ENCODE measurements around the gene BCOR. TPM values are rescaled to one million over a fixed set of nuclear protein-coding genes. Genes with fewer than 3 reads are reported as not detected.

Gene BCOR
- total and polyA plus RNA-seq, 4 donors = 5.6 to 23.0 (median 11.0) TPM

- WGBS = 32% methylated on average over 16 of the region's 16 CpGs
- Histone ChIP-seq H3K27ac (ENCODE audit: low read depth in 1 of 2, low read length in 2 of 2) (peak overlapping the region in 1 of 2 donors; percentile 78), H3K9me3 (ENCODE audit: control insufficient read depth in 4 of 4, low read length in 3 of 4) (no peaks in the 10 kb centered on the region), H3K27me3 (ENCODE audit: control insufficient read depth in 4 of 4, insufficient read depth in 4 of 4, low read length in 3 of 4) (no peaks in the 10 kb centered on the region), H3K36me3 (ENCODE audit: control insufficient read depth in 4 of 4, insufficient read depth in 3 of 4, low read depth in 1 of 4, low read length in 3 of 4) (peaks cover 0 to 2% (median under 1%) of the 10 kb centered on the region in 4 donors), H3K4me1 (ENCODE audit: control insufficient read depth in 4 of 4, insufficient read depth in 4 of 4, low read length in 3 of 4) (peaks cover 25 to 56% (median 38%) of the 10 kb centered on the region in 4 donors), H3K9ac (ENCODE audit: low read depth in 1 of 2, low read length in 2 of 2) (no peak overlapping the region), H3K4me3 (ENCODE audit: low read depth in 1 of 3, low read length in 3 of 3) (no peak overlapping the region)
- no peak for DNase-seq (ENCODE audit: low spot score)
- TF ChIP-seq HNF4G (IDR thresholded peaks at IDR 0.05) (peak; percentile 36), HNF4A (conservative IDR thresholded peaks at IDR 0.05) (peak; percentile 41 to 47), ATF3 (IDR thresholded peaks at IDR 0.05) (no peak), TAF1 (conservative IDR thresholded peaks at IDR 0.05) (no peak), NR2F2 (IDR thresholded peaks at IDR 0.05) (no peak), JUND (IDR thresholded peaks at IDR 0.05) (no peak), REST (IDR thresholded peaks at IDR 0.05) (no peak), RXRA (IDR thresholded peaks at IDR 0.05) (peak in 1 of 2 donors; percentile 64)
Observed at GRCh38 chrX:40080894-40081678, 16.7 kb downstream of the BCOR start.

- Histone ChIP-seq H3K9me3 (ENCODE audit: control insufficient read depth in 4 of 4, low read length in 3 of 4) (no peaks in the 10 kb centered on the region), H3K9ac (ENCODE audit: low read depth in 1 of 2, low read length in 2 of 2) (no peak overlapping the region), H3K27ac (ENCODE audit: low read depth in 1 of 2, low read length in 2 of 2) (peak overlapping the region in 1 of 2 donors; percentile 12), H3K4me3 (ENCODE audit: low read depth in 1 of 3, low read length in 3 of 3) (no peak overlapping the region), H3K4me1 (ENCODE audit: control insufficient read depth in 4 of 4, insufficient read depth in 4 of 4, low read length in 3 of 4) (peaks cover 19 to 44% (median 27%) of the 10 kb centered on the region in 4 donors), H3K27me3 (ENCODE audit: control insufficient read depth in 4 of 4, insufficient read depth in 4 of 4, low read length in 3 of 4) (no peaks in the 10 kb centered on the region), H3K36me3 (ENCODE audit: control insufficient read depth in 4 of 4, insufficient read depth in 3 of 4, low read depth in 1 of 4, low read length in 3 of 4) (peaks cover 2 to 9% (median 4%) of the 10 kb centered on the region in 4 donors)
- TF ChIP-seq FOXA2 (IDR thresholded peaks at IDR 0.05) (no peak), HNF4G (IDR thresholded peaks at IDR 0.05) (no peak), EGR1 (IDR thresholded peaks at IDR 0.05; ENCODE audit: low read depth in 2 of 2) (no peak), RAD21 (IDR thresholded peaks at IDR 0.05) (no peak), SP1 (IDR thresholded peaks at IDR 0.05) (no peak), RXRA (IDR thresholded peaks at IDR 0.05) (no peak), REST (IDR thresholded peaks at IDR 0.05) (no peak)
- 71% methylated on average over 9 of the region's 9 CpGs for WGBS
- no peak for DNase-seq (ENCODE audit: low spot score)
Observed at GRCh38 chrX:40079572-40079971, 18.2 kb downstream of the BCOR start.
